22Rv1 (cell line): ENCODE data around the gene TKTL1.

ENCODE experiments used
- H3K27ac ChIP-seq: fragments of 450-650 bp; 2 replicates; pipeline ENCODE4 v1.5.1; 2017
- ZFX ChIP-seq: fragments of 450-650 bp; IDR thresholded peaks from 2 replicates; pipeline ENCODE4 v1.6.1; 2017; ENCODE audit warnings: antibody characterized with exemption, borderline replicate concordance
- TF ChIP-seq, protein P1 (sequence below): fragments of 450-650 bp; IDR thresholded peaks from 2 replicates; pipeline ENCODE4 v1.5.1; 2017; ENCODE audit warnings: mild to moderate bottlenecking

TKTL1 gene

DNA sequence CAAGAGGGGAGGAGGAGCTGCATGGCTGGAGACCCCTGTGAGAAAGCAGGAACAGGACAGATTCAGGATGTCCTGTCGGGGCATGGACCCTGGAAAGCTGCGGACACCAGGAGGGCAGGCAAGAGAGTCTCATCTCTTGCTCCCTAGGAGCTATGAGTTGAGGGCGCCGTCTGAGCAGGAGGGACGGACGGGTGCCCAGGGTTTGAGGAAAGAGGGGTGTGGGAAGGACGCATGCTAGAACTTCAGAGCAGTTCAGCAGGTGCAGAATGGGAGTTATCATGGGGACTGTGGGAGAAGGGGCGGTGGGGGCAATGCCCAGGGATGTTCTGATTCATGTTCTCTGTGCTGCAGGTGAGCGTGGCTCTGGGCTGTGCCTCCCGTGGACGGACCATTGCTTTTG is 24.8 kb downstream of the TKTL1 start:
- no peak overlapping the region for H3K27ac ChIP-seq
- TF ChIP-seq ZFX = no peak
- TF ChIP-seq, protein P1, sequence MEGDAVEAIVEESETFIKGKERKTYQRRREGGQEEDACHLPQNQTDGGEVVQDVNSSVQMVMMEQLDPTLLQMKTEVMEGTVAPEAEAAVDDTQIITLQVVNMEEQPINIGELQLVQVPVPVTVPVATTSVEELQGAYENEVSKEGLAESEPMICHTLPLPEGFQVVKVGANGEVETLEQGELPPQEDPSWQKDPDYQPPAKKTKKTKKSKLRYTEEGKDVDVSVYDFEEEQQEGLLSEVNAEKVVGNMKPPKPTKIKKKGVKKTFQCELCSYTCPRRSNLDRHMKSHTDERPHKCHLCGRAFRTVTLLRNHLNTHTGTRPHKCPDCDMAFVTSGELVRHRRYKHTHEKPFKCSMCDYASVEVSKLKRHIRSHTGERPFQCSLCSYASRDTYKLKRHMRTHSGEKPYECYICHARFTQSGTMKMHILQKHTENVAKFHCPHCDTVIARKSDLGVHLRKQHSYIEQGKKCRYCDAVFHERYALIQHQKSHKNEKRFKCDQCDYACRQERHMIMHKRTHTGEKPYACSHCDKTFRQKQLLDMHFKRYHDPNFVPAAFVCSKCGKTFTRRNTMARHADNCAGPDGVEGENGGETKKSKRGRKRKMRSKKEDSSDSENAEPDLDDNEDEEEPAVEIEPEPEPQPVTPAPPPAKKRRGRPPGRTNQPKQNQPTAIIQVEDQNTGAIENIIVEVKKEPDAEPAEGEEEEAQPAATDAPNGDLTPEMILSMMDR = no peak

DNA sequence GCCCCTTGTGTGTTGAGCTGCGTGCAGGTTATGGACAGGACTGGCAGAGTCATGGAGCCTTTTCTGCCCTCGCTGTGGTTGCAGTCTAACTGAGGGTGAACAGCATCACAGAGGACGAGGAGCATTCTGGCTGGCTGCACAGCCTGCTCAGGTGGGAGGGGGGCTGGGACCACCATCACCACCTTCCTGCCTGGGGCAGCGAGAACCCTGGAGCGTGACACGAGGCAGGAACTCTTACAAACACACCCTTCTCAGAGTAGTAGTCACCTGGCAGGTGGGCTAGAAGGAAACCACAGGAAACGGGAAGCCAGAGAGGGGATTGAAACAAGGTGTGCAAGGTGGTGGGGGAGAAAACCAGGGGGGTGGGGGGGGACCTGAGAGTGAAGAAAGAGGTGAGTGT is 25.6 kb downstream of the TKTL1 start:
- TF ChIP-seq, protein P1 = no peak
- no peak for TF ChIP-seq ZFX

DNA sequence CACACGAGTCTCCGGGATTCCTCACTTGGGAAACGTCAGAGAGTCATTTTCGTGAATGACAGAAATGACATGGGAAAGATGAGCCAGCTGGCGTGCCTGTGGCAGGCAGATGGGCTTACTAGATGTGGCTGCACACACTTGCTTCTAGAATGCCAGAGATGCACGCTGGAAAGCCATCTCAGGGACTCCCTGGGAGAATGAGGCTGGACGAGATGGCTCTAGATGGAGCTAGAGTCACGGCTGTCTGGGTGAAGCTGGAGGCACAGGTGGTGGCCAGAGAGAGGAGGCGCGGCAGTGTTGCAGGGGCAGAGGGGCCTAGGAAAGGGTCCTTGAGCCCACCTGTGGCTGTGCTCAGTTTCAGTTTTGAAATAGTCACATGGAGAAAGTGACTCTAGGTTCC is 26.0 kb downstream of the TKTL1 start:
- TF ChIP-seq ZFX = no peak
- TF ChIP-seq, protein P1 = no peak
- no peak overlapping the region for H3K27ac ChIP-seq

More for the DNA sequence above, 25.6 kb downstream of the TKTL1 start:
- no peak overlapping the region for H3K27ac ChIP-seq

DNA sequence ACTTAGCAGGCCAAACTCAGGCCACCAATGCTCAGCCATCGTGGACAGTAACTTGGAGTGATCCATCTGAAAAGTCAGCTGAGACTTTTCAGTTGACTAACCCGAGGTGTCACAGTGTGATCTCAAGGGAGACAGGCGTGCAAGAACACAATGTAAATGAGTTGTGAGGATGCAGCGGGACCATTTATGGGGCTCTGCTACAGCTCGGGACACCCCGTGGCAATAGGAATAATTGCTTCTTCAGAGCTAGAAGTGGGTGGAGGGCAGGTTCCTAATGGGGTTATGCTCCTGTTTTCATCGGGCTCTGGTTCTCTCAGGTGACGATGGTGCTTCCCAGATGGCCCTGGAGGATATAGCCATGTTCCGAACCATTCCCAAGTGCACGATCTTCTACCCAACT is 27.3 kb downstream of the TKTL1 start:
- TF ChIP-seq ZFX = no peak
- TF ChIP-seq, protein P1 = no peak
- H3K27ac ChIP-seq = no peak overlapping the region

DNA sequence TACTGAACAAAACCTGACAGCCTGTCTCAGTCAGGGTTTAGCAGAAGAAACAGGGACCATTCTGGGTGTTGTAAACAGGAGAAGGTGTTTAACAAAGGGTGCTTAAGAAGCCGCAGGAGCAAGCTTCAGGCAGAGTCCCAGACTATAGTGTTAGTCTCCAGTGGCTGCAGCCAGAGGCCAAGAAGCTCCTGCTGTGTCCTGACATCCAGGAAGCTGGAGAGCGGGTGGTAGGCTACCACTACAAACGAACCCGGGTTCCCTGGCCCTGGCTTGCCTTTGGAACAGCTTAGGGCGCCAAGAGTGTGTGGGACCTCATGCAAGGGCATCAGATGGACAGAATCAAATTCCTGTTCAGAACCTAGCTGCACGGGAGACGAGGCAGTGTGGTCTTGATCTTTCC is 27.9 kb downstream of the TKTL1 start:
- no peak overlapping the region for H3K27ac ChIP-seq
- TF ChIP-seq, protein P1 = no peak
- TF ChIP-seq ZFX = no peak

DNA sequence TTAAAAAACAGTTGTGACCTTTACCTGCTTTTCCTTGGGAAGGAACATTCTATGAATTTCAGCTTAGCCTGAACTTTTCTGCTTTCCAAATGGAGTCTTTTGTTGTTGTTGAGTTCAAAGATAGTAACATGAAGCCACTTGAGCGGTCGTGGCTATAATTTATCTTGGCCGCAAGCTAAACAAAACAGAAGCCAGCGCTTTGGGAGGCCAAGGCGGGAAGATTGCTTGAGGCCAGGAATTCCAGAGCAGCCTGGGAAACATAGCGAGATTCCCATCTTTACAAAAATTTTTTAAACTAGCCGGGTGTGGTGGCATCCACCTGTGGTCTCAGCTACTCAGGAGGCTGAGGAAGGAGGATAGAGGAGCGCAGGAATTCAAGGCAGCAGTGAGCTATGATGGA is 29.9 kb downstream of the TKTL1 start:
- TF ChIP-seq ZFX = no peak
- H3K27ac ChIP-seq = no peak overlapping the region

DNA sequence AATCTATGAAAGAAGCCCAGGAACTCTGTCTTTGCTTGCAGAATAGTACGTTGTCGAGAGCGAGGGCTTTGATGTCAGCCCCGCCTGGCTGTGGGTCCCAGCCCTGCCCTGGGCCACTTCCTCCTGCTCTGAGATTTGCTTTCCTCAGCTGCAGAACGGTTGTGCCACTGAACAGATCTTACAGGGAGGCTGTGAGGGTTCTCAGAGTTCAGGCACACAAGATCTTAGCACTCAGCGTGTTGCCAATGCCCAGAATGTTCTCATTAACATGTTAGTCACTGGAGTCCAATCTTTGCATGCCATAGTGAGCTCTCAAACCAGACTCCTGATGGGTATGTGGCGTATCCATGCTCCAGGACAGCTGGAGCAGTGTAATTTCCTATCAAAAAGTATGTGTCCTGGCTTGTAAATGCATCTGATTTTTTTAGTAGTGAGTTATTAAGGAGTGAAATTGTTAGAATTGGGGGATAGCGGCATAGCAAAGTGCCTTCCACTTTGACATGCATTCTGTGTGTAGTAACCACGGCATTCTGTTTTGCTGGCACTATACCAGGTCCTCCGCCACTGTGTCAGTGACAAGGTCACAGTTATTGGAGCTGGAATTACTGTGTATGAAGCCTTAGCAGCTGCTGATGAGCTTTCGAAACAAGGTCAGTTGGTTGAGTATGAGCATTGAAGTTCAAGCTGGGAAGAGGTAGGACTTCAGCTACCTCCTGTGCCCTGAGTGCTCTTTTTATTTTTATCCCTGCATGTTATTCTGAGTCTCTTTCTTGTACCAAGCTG is 31.6 kb downstream of the TKTL1 start:
- TF ChIP-seq, protein P1 = no peak
- TF ChIP-seq ZFX = no peak

More for the DNA sequence above, 31.6 kb downstream of the TKTL1 start:
- H3K27ac ChIP-seq = no peak overlapping the region
